Measurements from ENCODE around the gene CORO6. TPM values are rescaled to one million over a fixed set of nuclear protein-coding genes. Genes with fewer than 3 reads are reported as not detected.
A peak's percentile ranks its signal among the peaks of the same experiment; 100 is the strongest.

Gene CORO6
- total RNA-seq, 3 donors from 2014 or later: 9.8 to 12.3 (median 11.8) TPM

DNA sequence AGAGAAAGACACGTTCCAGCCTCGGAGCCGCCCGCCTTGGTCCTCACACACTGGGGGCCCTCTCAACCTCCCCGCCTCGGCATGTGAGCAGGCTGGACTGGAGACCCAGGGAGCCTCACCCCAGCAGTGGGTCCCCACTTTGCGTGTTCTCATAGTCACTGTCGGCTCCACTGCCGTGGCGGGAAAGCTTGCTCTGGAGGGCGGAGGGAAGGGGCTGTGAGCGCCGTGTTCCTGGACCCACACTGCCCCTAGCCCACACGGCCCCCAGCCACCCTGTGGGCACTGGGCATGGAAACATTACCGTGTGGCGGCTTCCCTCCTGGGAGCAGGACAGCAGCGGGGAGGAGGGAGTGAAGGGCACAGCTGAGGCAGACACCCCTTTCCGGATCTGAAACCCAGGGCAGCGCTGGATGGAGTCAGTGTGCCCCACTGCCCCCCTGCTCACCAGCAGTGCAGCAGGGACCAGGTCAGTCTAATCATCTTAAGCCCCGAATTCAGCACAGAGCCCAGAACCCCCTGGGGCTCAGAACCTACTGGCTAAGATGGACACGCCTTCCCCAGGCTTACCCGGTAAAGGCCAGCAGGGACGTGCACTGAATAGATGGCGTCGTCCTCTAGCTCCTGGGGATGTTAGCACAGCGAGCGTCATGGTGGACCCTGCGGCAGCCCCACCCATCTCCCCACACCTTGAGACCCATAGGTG is 47.0 kb downstream of the CORO6 start:
- Mint-ChIP-seq H3K9me3 (no peaks in the 10 kb centered on the region), H3K27me3 (ENCODE audit: low read depth) (no peaks in the 10 kb centered on the region), H3K36me3 (ENCODE audit: insufficient read depth) (peaks cover 24% of the 10 kb centered on the region), H3K4me3 (no peak overlapping the region), H3K4me1 (ENCODE audit: low read depth) (peaks cover 4% of the 10 kb centered on the region)
- ATAC-seq: no peak
- DNase-seq: no peak

DNA sequence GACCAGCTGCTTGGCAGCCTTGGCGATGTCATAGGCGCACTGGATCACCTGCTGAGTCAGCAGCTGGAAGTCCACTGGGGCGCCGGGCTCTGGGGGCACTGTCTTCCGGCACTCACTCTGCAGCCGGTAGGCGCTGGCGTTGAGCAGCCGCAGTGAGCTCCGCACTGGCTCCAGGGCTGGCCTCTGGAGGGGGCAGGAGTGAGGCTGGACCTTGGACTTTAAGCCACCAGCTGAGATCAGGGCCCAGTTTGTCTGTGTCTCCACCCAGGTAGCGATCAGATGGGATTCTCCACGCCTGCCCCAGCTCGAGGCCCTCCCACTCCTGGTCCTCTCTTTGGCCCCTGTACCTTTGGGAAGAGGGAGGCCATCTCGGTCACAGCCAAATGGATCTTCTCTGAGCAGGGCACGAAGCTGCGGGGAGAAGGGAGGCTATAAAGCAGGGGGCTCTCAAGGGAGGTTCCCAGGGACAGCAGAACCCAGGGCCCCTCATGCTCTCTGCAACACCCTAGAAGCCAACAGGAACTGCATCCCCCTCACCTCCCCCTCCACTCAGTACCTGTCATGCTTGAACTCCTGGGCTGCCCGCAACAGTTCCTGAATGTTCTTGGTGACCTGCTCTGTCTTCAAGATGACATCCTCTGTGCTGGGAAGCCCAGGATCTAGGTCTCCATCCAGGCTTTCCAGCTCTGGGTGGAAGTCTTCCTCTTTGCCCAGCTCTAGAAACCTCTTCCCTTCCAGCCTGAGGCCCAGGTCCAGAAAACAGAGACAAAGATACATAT is 47.8 kb downstream of the CORO6 start:
- DNase-seq (peak; percentile 4), ATAC-seq (no peak)
- peaks cover 2% of the 10 kb centered on the region for H3K4me1 Mint-ChIP-seq (ENCODE audit: low read depth)
- H3K4me3 Mint-ChIP-seq: no peak overlapping the region
- peaks cover 18% of the 10 kb centered on the region for H3K36me3 Mint-ChIP-seq (ENCODE audit: insufficient read depth)
- no peaks in the 10 kb centered on the region for H3K9me3 Mint-ChIP-seq
- H3K27me3 Mint-ChIP-seq (ENCODE audit: low read depth): no peaks in the 10 kb centered on the region

DNA sequence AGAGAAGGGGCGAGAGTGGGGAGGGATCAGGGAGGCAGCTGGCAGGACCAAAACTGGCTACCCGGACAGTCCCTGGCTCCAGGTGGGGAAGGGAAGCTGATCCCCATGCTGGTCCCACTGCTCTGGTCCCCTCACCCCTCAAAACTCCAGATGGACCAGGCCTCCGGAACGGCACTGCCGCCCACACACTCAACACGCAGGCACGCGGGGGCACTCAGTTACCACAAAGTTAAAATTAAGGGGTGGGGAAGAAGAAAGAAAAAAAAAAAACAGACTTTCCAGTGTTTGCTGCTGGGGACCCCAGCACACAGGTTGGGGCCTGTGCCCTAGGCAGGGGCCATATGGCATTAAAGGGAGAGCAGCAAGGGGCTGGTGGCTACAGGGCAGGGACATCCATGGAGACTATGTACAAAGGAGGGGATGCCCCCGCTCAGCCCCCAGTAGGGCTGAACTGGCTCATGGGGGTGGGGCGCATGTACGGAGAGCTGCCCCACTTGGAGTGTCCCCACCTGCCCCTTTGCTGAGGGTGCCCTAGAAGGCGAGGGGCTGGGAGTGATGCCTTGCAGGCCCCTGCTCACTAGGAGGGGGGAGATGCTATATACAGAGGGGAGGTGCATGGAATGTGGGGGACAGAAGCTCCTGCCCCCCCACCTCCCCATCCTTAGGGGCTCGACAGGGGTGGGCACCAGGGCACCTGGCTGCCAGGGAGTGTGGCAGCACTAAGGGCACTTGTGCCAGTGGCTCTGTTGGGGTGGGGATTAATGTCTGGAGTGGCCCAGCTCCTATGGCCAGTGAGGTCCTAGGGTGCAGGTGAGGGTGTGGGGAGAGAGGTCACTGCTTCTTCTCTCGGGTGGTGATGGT is 48.6 kb downstream of the CORO6 start:
- DNase-seq (no peak), ATAC-seq (no peak)
- Mint-ChIP-seq H3K4me3 (no peak overlapping the region), H3K4me1 (ENCODE audit: low read depth) (peaks cover 7% of the 10 kb centered on the region), H3K9me3 (no peaks in the 10 kb centered on the region), H3K27me3 (ENCODE audit: low read depth) (no peaks in the 10 kb centered on the region), H3K36me3 (ENCODE audit: insufficient read depth) (peaks cover 14% of the 10 kb centered on the region)

DNA sequence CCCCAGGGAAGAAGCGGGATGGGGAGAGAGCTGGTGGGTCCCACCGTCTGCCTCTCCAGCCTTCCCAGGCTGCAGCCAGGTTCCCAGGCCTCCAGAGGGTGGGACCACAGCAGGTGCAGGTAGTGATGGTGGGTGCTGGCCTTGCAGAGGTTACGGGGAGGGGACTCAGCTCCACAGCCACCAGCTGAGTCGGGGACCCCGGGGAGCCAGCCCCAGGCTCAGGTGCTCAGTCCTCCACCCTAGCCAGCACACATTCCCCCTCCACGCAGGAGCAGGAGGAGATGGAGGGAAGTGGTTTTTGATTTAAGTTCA is 49.2 kb downstream of the CORO6 start:
- H3K27me3 Mint-ChIP-seq (ENCODE audit: low read depth): no peaks in the 10 kb centered on the region
- peaks cover 14% of the 10 kb centered on the region for H3K36me3 Mint-ChIP-seq (ENCODE audit: insufficient read depth)
- H3K4me3 Mint-ChIP-seq: no peak overlapping the region
- H3K9me3 Mint-ChIP-seq: no peaks in the 10 kb centered on the region
- no peak for DNase-seq
- no peak for ATAC-seq
- H3K4me1 Mint-ChIP-seq (ENCODE audit: low read depth): peaks cover 9% of the 10 kb centered on the region

DNA sequence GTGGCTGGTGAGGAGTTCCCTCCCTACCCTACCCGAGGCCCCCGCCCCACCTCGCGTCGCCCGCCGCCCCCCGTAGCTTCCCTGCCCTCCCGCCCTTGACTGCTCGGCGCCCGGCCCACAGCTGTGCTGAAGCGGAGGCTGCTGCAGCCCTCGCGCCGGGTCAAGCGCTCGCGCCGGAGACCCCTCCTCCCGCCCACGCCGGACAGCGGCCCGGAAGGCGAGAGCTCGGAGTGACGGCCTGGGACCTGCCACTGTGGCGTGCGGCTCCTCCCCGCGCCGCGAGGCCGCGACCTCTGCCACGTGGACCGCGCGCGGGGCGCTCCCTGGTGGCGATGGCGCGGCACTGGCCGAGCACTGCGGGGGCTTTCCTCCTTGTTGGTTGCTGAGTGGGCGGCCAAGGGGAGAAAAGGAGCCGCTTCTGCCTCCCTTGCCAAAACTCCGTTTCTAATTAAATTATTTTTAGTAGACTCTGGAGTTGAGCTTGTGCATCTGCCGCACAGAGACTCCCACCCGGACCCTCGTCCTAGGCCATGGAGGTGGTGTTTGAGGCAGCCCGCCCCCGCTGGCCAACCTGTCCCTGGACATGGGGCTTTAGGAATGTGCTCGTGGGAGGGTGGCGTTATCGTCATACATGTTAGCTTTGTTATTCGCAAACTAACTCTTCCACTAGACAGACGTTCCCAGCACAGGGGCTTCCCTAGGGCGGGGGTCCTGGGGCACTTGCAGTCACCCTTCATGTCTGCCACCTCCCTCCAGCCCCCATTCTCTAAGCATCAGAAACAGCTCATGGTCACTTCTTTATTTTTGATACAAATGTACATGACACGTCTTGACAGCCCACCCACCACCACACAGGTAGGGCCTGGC is 49.8 kb downstream of the CORO6 start:
- no peaks in the 10 kb centered on the region for H3K27me3 Mint-ChIP-seq (ENCODE audit: low read depth)
- H3K36me3 Mint-ChIP-seq (ENCODE audit: insufficient read depth): peaks cover 10% of the 10 kb centered on the region
- peak; percentile 45 to 56 for ATAC-seq
- DNase-seq: peak; percentile 64
- H3K4me3 Mint-ChIP-seq: no peak overlapping the region
- no peaks in the 10 kb centered on the region for H3K9me3 Mint-ChIP-seq
- peaks cover 9% of the 10 kb centered on the region for H3K4me1 Mint-ChIP-seq (ENCODE audit: low read depth)

DNA sequence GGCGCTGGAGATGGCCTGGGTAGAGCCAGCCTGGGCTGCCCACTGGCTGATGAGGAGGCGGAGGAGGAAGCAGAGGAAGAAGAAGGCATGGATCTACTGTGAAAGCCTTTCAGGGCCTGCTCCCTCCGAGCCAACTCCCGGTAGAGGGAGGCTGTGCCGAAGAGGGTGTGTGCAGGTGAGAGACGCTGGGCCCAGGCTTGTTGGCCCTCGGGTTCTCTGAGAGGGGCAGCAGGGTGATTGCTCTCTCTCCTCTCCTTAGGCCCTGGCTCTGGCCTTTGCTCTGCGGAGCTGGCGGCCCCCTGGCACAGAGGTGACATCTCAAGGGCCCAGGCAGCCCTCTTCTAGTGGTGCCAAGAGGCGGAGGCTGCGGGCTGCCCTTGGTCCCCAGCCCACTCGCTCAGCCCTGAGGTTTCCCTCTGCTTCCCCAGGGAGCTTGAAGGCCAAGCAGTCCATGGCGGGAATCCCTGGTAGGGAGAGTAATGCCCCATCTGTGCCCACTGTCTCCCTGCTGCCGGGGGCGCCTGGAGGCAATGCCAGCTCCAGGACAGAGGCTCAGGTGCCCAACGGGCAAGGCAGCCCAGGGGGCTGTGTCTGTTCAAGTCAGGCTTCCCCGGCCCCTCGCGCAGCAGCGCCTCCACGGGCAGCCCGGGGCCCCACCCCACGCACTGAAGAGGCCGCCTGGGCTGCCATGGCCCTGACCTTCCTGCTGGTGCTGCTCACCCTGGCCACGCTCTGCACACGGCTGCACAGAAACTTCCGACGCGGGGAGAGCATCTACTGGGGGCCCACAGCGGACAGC is 50.6 kb downstream of the CORO6 start:
- peaks cover 9% of the 10 kb centered on the region for H3K4me1 Mint-ChIP-seq (ENCODE audit: low read depth)
- DNase-seq (no peak), ATAC-seq (peak in 1 of 2 donors; percentile 0)
- no peaks in the 10 kb centered on the region for H3K27me3 Mint-ChIP-seq (ENCODE audit: low read depth)
- H3K36me3 Mint-ChIP-seq (ENCODE audit: insufficient read depth): peaks cover 10% of the 10 kb centered on the region
- H3K9me3 Mint-ChIP-seq: no peaks in the 10 kb centered on the region
- no peak overlapping the region for H3K4me3 Mint-ChIP-seq

DNA sequence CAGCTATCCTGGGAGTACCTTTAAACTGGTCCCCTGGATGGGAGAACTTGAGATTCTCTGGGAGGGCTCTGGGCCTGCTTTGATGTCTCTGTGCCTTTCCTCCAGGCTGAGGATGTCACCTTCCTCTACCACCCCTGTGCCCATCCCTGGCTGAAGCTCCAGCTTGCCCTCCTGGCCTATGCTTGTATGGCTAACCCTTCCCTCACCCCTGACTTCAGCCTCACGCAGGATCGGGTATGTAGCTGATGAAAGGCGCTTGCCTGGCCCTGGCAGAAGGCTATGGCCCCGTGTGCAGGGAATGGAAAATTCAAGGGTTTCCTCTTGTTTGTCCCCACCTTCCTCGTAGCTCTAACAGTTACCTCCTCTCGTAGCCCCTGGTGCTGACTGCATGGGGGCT is 51.2 kb downstream of the CORO6 start:
- H3K9me3 Mint-ChIP-seq: no peaks in the 10 kb centered on the region
- H3K4me3 Mint-ChIP-seq: no peak overlapping the region
- no peak for DNase-seq
- ATAC-seq: no peak
- no peaks in the 10 kb centered on the region for H3K27me3 Mint-ChIP-seq (ENCODE audit: low read depth)
- peaks cover 9% of the 10 kb centered on the region for H3K4me1 Mint-ChIP-seq (ENCODE audit: low read depth)
- peaks cover 10% of the 10 kb centered on the region for H3K36me3 Mint-ChIP-seq (ENCODE audit: insufficient read depth)

DNA sequence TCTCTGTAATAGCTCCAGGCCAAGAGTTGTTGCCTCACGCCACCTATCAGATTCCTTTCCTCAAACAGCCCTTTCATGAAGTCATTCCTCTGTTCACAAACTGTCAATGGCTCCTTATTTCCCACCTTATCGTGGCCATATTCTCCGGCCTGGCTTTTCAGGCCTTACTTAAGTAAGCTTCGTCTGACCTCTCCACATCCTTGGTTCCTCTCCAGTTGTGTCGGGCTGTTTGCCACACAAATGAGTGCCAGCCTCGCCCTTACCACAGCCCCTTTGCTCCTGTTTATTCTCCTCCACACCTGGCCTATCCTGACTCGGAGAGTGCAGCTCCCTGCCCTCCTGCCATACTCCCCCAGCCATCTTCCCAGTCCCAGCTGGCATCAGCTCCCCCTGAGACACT is 52.2 kb downstream of the CORO6 start:
- peaks cover 10% of the 10 kb centered on the region for H3K36me3 Mint-ChIP-seq (ENCODE audit: insufficient read depth)
- no peaks in the 10 kb centered on the region for H3K9me3 Mint-ChIP-seq
- no peak for ATAC-seq
- peaks cover 16% of the 10 kb centered on the region for H3K4me1 Mint-ChIP-seq (ENCODE audit: low read depth)
- H3K27me3 Mint-ChIP-seq (ENCODE audit: low read depth): no peaks in the 10 kb centered on the region
- no peak for DNase-seq
- no peak overlapping the region for H3K4me3 Mint-ChIP-seq

DNA sequence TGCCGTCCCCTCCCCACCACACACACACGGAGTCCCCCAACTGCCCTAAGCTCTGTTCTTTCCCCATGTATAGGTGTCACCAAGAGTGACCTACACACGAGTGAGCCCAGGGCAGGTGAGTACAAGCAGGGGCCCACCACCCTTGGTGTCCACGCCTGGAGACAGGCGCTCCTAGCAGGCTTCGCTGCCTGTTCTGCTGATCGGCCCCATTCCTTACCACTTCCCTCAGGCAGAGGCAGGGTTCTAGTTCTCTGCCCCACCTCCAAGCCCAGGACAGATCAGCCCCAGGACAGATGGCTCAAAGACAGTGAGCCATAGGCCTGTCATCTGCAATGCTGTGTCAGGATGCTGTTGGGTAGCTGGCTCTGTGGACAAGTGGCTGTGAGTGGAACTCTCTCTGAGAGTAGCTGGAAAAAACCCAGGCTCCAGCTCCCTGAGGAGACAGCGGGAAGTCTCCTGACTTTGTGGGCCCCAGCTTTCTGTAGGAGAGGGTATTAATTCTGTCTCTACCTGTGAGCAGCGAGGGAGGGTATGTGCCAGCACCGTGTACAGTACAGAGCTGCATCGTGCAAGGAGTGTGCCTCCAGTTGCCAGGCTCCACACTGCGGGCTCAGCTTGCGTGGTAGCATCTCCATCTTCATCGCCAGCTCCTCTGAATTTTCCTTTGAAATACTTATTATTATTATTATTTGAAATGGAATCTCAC is 53.3 kb downstream of the CORO6 start:
- Mint-ChIP-seq H3K9me3 (no peaks in the 10 kb centered on the region), H3K36me3 (ENCODE audit: insufficient read depth) (peaks cover 6% of the 10 kb centered on the region)
- ATAC-seq: no peak

DNA sequence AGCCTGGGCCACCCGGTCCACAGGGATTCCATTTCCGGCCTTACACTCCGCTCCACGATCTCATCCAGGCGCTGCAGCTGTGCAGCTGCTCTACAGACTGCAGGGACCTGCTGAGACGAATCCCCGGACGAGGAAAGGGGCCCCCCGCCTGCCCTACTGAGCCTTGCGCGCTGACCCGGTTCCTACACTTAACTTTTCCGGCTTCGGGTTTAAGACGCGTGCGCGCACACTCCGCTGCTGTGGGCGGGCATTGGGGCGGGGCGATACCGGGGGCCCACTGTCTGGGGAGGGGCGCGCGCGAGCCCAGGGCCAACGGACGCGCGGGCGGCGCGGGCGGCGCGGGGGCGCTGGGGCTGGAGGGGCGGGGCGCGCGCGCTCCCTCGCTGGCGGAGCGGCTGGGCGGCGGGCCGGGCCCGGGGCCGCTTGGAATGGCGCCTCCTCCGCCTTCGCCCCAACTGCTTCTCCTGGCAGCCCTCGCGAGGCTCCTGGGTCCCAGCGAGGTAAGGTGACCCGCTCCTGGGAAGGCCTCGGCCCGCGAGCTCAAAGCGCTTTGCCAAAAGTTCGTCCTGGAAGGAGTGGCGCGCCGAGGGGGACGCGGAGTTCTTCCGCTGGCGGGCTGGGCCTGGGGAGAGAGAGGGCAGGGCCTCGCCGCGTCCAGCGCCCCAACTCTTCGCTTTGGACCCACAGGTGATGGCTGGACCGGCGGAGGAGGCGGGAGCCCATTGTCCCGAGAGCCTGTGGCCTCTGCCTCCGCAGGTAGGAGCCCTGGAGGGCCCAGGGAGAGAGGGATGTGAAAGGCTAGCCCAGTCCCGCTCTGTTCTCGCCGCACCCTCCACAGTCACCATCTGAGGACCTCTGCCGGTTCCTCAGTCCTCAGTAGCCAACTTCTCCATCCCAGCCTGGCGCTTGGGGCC is 54.1 kb downstream of the CORO6 start, which contains the start of gene TP53I13:
TSS of gene TP53I13 (plus strand) at position 371 of the 914 bp plus-strand sequence. CDS start at position 429, 58 bp downstream.
- ATAC-seq (peak; percentile 53 to 54), DNase-seq (peak; percentile 91)
- Mint-ChIP-seq H3K9me3 (no peaks in the 10 kb centered on the region), H3K36me3 (ENCODE audit: insufficient read depth) (peaks cover 3% of the 10 kb centered on the region), H3K4me3 (peak within 1 kb of the TSS; percentile 94), H3K27me3 (ENCODE audit: low read depth) (no peaks in the 10 kb centered on the region), H3K4me1 (ENCODE audit: low read depth) (peaks cover 25% of the 10 kb centered on the region)

More for the DNA sequence above, 53.3 kb downstream of the CORO6 start:
- Mint-ChIP-seq H3K4me1 (ENCODE audit: low read depth) (peaks cover 18% of the 10 kb centered on the region), H3K27me3 (ENCODE audit: low read depth) (no peaks in the 10 kb centered on the region), H3K4me3 (peak overlapping the region; percentile 84)
- DNase-seq: no peak

DNA sequence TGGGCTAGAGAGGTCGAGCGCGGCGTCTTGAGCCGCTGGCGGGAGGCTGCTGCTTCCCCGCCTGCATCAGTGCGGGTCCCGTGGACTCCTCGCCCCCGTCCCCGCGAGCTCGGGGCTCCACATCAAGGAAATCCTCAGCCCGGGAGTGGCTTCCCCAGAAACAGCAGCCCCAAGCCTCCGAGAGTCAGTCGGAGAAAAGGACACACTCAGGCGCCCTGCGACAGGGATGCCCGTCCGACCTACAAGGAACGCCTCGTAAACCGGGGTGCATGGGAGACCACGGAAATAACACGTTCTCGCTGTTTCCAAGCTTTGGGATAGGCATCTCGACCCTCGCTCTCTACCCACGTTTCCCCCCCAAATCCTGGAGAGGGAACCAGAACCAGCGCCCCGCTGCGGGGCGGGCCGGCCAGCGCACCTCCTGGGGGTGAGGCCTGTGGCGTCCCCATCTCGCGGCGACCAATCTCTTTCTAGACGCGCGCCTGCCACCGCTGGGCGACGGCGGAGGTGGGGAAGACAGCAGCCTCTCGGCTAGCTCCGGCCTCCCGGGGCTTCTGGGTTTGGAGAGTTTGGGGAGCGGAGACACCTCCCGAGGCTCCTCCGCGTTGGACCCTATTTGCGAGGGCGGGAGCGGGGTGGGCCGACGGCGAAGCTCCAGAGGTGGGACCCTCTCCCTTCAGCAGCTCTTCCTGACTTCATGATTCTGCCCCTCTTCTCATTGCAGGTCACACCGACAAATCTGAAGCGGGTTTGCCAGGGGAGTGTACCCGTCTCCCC is 55.0 kb downstream of the CORO6 start:
- no peaks in the 10 kb centered on the region for H3K9me3 Mint-ChIP-seq
- ATAC-seq (peak; percentile 63 to 67), DNase-seq (peak; percentile 66)
- peaks cover 29% of the 10 kb centered on the region for H3K4me1 Mint-ChIP-seq (ENCODE audit: low read depth)
- no peaks in the 10 kb centered on the region for H3K27me3 Mint-ChIP-seq (ENCODE audit: low read depth)
- H3K36me3 Mint-ChIP-seq (ENCODE audit: insufficient read depth): peaks cover 3% of the 10 kb centered on the region
- peak overlapping the region; percentile 94 for H3K4me3 Mint-ChIP-seq

All from activated T-cell treated with anti-CD3 and anti-CD28 coated beads, Interleukin-2, amount 50 U/mL, for 4 hours (primary cell).